NCI-H1417 (cell line): ENCODE results near the gene SV2B.

ENCODE experiments used
- DNase-seq, 3 experiments: peaks; one replicate each; lab custom pipeline; 2025; lab: John Stamatoyannopoulos, UW

SV2B gene

DNA sequence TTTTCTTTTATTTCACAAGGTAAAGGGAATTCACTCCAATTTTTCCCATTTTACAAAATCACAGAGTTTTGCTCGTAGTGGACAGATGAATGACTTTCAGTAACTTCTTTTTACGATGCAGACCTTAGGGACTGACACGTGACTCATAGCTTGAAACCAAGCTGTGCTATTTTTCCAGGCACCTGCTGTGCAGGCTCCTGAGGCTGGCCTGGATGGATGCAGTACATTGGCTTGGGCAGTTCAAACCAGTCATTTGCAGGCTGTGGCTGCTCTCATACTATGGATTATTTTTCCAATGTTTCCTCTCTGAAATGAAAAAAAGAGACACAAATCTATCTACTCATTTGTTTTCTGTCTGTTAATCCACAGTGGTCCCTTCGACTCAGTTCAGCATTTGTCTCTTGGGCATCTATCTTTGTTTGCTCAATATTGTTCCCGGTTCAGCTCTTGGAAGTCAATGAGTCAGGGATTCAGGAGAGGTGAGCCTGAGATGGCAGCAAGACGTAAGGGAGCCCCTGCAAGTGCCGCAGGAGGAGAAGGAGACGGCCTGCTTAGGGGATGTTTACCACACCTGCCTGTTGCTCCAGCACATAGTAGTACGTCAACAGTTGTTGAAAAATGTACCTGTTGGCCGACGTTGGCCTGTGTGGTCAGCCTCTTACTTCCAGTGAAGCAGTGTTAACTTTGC, 92.8 kb downstream of the SV2B start:
- peak; percentile 50 to 72 (median 70) for DNase-seq

DNA sequence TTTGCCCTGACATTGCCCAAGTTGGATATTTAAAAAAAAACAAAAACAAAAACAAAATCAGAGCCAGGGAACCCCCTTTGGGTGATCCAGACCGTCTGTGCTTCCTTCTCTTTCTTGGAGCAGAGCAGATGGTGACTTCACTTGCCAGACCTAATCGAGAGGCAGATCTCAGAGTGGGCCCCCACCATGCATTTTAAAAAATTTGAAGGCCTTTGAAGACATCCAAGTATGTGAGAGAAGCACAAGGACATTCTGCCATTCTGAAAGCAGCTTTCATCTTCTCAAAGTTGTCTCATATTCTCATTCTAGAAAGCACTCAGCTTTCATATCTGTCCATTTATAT, 93.3 kb downstream of the SV2B start:
- DNase-seq = no peak

DNA sequence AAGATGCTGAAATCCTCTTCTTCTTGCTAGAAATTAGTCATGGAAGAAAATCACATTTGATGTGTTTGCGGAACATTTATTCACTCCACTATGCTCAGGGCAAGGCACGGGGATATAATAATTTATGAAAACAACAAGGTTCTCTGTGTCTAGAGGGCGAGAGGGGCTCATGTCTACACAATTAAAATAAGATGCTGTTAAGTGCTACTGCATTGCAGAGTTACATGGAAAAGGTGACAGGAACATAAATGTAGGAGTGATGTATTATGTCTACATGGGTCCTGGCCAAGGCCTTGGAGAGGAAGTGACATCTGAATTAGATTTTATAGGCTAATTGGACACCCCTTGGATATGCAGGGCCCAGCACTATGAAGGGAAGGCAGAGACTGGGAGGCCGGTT, 96.1 kb downstream of the SV2B start:
- no peak for DNase-seq

DNA sequence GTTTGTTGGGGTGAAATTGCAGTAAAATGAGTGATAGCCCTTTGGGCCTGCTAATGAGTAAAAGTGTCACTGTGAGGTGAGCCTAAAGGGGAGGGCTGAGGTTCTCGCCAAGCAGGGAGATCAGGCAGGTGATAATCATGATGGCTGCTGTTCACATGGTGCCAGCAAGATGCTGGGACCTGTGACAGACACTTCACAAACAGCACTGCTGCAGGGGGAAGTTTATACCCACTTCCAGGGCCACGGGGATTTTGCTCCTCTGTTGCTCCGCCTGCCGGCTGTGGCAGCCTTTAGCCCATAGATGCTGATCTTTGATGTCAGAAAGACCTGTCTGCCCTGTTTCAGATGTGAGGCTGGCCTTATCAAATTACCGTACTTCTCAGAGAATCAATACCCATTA, 96.7 kb downstream of the SV2B start:
- peak in 2 of 3 experiments; percentile 27 to 59 for DNase-seq

DNA sequence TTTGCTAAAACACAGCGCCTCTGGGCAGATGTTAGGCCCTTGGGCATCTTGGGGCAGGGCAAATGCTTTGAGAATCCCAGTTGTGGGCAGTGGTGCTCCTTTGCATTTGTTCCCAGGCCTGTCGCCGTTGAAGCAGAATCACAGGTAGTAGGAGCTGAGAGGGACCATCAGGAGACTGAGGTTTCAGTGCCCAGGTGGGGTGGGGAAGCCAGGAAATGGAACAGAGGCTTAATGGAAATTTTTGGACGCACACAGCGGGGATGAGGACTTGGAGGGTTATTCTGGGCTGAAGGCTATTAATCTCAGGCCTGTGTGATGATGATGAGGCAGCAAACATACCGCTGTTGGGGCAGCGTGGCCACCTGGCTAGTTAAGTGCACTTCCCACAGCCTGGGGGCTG, 99.5 kb downstream of the SV2B start:
- peak in 2 of 3 experiments; percentile 25 to 61 for DNase-seq

DNA sequence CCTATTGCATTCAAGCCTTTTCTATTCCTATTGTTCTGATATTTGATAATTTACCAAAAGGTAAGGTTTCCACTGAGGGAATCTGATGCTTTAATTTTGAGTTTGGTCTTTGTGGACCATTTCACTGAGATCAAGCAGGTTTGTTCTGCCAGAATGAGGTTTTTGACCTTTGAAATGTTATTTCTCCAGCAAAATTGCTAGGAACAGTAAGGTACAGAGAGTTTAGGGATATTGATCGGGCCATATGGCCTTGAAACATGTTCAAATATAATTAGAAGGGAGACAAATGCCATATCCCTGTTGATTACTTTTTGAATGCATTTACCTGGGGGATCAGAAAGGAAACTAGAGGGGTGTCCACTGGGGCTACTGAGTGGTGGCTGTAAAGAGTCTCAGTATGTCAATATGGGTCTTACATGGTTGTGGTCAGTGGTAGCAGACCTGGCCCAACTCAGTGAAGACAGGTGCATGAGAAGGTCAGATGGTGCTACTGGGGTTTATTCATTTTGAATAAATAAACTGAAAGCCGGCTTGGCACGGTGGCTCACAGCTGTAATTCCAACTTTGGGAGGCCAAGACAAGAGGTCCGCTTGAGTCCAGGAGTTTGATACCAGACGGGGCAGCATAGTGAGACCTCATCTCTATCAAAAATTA, 100.2 kb downstream of the SV2B start:
- no peak for DNase-seq

DNA sequence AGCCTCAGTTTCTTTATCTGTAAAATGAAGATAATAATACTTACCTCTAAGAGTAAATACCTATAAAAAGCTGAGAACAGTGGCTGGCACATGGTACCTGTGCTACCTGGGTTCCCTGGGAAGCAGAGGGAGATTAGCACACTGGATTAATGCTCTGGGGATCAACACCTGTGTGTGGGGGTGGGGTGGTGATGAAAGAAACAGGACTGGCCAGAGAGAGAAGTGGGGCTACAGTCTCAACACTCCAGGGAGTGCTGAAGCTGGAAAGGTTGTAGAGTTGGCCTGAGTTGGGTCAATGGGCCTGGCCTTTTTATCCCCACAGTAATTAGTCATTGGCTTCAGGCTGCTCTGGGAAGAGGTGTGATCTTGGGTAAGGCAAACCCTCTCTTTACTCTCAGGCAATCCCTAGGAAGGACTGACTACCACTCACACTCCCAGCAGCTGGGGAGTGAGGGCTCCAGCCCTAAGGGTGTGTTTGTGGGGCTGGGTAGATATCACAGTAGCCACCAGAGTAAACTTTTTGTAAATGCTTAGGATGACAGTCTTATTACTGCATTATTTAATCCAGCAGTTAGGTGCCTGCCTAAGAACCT, 102.5 kb downstream of the SV2B start:
- no peak for DNase-seq

DNA sequence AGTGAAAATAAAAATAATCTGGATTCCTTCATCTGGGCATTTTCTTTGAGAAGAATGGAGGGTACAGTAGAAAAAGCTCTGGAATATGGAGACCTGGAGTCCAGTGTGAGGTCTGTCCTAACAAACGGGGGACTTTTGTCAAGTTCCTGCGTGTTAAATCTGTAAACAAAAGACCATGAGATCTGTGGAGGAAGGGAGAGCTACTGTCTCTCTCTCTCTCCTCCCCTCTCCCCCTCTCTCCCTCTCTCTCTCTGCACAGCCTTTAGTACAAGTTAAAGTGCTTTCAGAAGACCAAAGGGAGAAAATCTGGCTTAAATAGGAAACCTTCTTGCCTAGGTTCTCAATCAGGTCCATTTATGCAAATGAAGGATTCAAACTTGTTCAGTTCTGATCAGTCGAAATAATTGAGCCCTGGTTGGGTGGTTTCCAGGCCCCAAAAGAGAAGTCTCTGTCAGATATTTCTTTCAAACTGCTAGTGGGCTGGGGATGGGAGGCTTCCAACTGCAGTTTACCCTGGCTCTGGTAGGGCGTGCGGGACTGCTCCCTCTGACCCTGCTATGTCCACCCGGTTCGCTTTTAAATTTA, 103.7 kb downstream of the SV2B start:
- DNase-seq = no peak

DNA sequence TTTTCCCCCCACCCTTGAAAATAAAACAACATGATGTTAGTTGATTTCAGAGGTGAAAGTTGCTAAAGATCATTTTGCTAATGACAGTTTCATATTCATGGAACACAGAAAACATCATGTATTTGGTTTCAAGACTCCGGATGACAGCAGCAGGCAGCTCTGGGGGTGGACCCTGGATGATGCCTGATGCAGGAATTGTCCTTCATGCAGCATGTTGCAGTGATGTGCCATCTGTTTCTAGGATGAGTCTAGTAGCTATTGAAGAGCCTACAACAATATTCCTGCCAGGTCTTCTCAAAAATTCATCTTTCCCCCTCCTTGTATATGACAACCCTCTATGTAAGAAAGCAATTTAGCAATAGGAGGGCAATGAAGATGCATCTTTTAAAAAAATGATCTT, 108.3 kb downstream of the SV2B start:
- DNase-seq = no peak

DNA sequence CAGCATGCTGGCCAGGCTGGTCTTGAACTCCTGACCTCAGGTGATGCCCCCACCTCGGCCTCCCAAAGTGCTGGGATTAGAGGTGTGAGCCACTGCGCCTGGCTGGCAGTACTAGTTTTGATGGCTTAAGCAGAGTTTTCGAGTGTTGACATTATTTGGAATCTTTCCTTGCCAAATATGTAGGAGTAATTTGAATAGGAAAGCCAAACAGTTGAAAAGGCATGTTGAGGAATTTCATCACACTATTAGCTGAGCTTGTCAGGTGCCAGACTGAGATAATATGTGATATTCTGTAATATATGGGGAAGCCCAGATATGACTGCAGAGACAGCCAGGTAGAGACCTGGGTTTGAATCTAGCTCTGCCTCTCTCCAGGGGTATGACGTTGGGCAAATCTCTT, 109.3 kb downstream of the SV2B start:
- DNase-seq = no peak

DNA sequence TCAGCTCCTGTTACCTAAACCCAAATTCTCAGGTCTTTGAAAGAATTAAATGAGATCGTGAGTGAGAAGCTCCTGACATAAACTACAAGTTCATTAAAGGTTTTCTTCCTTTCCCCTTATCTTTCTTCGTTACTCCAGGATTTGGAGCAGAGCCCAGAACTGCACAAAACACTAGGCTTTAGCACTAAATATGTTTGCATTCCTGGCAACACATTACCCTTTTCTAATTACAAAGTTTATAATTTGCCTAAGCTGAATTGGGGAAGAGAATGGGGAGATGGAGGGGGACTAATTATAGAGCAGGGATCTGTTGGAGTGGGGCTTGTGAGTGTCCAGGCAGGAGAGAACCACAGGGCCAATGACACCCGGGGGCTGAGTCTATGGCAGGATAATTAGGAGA, 109.7 kb downstream of the SV2B start:
- peak in 1 of 3 experiments; percentile 27 for DNase-seq

DNA sequence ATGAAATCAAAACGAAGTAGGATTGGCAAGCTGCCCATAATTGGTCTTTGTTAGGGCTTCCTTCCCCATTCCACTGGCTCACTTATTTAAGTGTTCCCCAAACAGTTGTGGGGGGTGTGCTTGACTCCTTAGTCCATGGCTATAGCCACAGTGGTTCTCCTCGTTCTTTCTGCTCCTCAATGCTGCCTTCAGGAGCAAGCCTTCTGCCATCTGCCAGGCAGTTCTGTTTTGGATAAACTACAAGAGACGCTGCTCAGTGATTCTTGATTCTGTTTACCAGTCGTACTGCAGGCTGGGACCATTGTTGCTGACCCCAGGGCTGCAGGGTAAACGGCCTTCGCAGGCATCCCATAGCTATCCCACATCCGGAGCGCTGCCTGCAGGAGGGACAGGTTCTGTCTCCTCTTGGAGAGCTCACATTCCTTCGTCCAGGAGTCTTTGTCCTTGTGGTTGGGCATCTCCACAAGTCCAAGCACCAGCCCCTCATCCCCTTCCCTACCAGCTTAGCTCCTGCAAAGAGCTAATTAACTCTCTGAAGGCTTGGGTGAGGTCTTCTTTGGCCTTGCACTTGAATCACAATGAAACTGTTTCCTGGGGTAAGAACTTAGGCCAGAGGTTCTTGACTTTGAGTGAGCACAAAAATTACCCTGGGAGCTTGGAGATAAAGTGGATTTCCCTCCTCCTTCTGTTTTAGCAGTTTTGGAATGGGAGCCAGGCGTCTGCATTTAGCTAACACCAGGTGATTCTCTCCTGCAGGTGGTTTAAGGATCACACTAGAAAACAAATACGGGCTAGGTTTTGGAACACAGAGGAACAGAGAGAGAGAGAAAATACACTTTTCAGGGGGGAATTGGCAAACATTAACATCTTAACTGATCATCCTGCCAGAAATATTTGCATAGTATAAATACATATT, 114.9 kb downstream of the SV2B start:
- peak in 2 of 3 experiments; percentile 18 to 51 for DNase-seq

DNA sequence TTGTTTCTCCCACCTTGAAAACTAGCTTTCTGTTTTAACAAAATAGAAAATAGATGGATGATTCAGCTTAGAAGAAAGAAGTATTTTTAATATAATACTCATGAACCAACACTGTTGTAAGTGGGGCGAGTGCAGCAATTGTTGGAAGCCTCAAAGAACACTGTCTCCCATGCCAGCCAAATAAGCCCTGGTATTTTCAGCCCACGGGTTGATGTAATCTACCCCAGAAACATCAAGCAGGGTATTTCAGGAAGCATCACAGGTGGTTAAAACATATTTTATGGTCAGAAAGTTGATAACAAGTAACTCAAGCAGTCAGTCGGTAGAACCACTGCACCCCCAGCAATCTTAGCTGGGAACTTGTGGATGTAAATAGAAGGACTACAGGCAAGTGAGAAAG, 115.9 kb downstream of the SV2B start:
- DNase-seq = no peak

DNA sequence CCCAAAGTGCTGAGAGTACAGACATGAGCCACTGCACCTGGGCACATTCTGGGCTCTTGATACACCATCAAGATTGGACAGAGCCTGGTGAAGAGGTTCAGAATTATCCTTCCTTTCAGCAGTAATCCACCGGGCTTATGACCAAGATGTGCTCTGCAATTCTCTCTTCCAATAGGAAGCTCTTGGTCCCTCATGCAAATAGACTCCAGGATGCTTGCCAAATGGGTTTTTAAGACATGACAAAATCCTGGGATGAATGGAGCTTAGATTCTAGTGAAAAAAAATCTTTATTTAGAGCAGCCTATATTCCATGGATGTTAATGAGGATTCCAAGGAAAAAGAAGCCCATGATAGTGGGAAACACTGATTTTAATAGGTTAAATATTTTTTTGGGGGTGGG, 119.1 kb downstream of the SV2B start:
- no peak for DNase-seq

DNA sequence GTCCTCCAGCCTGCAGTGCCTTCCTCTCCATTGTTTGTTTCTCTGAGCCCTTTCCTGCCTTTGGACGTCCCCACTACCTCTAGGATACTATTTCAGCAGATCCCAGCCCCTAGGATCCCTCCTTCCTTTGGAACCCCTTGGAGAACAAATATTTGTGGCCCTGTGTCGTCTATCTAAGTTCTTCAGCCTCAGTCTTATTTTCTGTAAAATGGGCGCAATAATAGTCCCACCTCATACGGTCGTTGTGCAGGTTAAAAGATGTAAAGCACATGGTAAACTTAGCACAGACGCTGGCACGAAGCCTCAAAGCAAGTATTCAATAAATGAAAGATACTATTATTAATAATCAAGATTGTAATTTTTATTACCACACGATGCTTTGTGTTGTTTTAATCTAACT, 122.0 kb downstream of the SV2B start:
- DNase-seq = no peak

DNA sequence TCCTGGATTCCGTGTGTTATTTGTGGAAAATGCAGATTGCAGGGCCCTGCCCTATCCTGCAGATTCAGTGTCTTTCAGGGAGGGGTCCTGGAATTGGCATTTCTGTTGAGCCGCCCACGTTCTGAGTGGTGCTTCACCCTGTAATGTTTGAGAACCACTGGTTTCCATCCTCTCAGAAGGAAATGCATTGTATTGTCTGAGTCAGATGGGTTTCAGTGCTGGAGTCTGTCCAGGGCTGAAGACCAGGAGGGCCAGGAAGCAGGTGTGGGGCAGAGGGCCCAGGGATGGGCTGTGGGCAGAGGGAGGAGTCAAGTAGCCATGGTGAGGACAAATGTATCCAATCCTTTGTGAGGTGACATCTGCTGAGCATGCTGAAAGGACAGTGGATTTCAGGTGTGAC, 123.8 kb downstream of the SV2B start:
- DNase-seq = peak; percentile 34 to 77 (median 65)

DNA sequence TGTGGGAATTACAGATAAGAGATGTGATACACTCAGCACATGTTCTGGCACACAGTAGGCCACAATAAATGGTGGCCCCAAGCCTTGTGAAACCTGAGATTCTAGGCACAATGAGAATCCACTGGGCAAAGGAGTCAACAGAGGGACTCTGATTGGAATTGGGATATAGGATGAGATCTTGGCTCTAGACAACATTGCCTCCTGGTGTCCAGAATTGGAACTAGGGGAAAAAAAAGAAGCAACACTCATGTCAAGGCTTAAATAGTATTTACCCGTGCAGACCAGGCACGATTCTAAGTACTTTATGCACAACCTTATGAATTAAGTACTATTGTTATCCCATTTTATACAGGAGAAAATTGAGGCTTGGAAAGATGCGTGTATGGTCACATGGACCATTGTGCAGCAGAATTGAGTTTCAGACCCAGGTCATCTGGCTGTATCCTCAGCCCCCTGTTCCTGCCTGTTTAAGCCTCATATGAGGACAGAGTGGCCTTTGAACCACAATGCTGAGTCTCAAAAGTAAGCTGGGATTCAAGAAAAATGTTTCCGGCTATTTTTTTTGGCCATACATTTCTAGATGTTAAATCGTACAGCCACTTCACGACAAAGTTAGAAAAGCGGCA, 124.8 kb downstream of the SV2B start:
- DNase-seq = peak; percentile 56 to 82 (median 81)

DNA sequence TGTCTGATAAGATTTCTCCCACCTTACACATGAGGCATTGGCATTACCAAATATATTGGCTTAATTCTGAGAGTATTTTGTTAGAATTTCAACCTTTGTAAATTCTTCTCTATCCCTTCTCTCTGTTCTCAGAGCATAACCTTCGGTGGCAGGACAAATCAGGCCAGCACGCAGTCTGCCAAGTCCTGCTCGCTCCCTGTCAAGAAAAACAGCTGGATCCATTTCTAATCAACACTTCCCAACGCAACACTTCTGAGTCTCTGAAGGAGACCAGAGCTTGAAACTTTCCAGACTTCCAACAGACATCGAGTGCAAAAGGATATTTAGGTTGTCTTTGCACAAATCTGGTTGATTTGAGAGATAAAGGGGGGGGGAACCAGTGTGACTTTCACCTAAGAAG, 125.7 kb downstream of the SV2B start:
- DNase-seq = no peak

DNA sequence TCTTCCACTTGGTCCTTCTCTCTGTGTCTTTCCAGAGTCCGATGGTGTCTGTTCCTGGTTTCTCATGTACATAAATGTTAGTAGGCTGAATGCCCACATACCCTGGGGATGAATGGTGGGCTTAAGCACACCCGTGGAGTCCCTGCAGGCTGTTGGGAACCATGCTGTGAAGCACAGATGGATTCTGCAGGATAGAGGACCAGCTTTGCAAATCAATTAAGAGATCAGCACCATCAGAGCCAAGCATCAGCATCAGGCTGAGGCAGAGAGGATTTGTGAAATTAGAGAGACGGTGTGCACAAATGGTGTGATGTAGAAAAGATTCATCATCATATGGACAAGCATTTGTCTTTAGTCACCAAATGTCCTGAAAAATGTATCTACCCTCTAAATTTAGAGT, 127.1 kb downstream of the SV2B start:
- DNase-seq = peak in 1 of 3 experiments; percentile 66

DNA sequence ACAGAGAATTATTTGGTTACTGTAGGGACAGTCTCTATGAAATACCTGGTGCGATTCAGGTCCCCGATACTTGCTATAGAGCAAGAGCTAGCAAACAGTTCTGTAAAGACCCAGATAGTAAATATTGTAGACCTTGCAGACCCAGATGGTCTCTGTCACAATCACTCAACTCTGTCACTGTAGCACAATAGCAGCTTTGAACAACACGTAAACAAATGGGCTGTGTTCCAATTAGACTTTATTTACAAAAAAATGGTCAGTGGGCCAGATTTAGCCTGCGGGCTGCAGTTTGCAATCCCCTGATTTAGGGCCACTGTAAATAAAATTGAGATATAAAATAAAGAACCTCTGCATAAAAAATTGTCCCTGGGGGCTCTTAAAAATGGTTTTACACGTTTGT, 127.7 kb downstream of the SV2B start:
- peak in 2 of 3 experiments; percentile 62 to 94 for DNase-seq

DNA sequence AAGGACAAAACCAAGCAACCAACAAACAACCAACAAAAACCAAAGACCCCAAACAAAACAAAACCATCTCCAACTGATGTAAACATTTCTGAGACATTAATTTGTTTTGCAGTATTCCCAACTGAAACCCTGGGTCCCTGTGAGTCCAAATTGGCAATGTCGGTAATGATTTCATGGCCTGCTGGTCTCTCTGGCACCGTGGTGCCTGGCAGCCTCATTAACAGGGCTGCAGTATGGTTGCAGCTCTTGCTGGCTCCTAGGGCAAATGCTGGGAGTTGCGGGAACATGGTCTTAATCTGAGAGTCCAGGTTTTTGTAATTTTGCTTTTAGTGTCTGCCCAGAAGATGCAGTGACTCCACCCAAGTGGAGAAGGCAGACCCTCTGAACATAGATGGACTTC, 128.3 kb downstream of the SV2B start:
- peak in 2 of 3 experiments; percentile 48 to 89 for DNase-seq

DNA sequence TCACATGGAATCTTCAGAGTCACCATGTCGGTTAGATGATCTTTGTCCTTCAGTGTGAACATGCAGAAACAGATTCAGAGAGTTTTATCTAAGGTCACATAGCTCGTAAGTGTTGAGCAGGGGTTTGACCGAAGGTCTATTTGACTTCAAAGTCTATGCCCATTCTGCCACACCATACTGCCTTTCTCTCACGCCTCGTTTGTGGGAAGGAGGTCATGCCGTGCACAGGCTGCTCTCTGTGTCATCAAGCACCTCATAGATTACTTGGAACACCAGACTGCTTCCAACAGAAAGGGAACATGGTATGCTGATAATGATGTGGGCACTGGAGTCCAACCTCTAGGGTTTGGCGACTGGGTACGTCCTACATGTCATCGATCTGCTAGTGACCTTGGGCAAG, 128.8 kb downstream of the SV2B start:
- no peak for DNase-seq
